ENCODE results near the gene SH3GLB2. TPM values are rescaled to one million over a fixed set of nuclear protein-coding genes. Genes with fewer than 3 reads are reported as not detected.

Gene SH3GLB2
- total and polyA plus RNA-seq, 2 experiments from 2014 or later, result 21.9 to 68.0 TPM

GRCh38 chr9:128979111-128979510 is 49.0 kb downstream of the SH3GLB2 start:
- TF ChIP-seq CREB1 (CRISPR knock-in tag; IDR thresholded peaks at IDR 0.05; ENCODE audit: low read depth) (no peak), EZH2 (IDR thresholded peaks at IDR 0.05; ENCODE audit: low read depth, unreplicated experiment) (no peak), NANOG (IDR thresholded peaks at IDR 0.05; ENCODE audit: borderline replicate concordance) (no peak), ZNF114 (CRISPR knock-in tag; IDR thresholded peaks at IDR 0.05) (no peak), CTCF (conservative IDR thresholded peaks at IDR 0.05; ENCODE audit: low read depth in 2 of 2) (no peak), ZNF331 (CRISPR knock-in tag; IDR thresholded peaks at IDR 0.05; ENCODE audit: low read depth) (no peak), POLR2AphosphoS5 (IDR thresholded peaks at IDR 0.05; ENCODE audit: low read depth) (no peak), ZNF462 (CRISPR knock-in tag; IDR thresholded peaks at IDR 0.05) (no peak), JUNB (IDR thresholded peaks at IDR 0.05; ENCODE audit: unreplicated experiment) (no peak), EZH2phosphoT487 (IDR thresholded peaks at IDR 0.05; ENCODE audit: unreplicated experiment) (no peak), REST (IDR thresholded peaks at IDR 0.05; ENCODE audit: unreplicated experiment) (no peak), ETS1 (IDR thresholded peaks at IDR 0.05) (no peak), STAT1 (IDR thresholded peaks at IDR 0.05; ENCODE audit: unreplicated experiment) (no peak)
- no peak overlapping the region for H3K27ac Mint-ChIP-seq

More at GRCh38 chr9:128979111-128979510, 49.0 kb downstream of the SH3GLB2 start:
- Mint-ChIP-seq H3K27me3 (ENCODE audit: insufficient read depth, low read depth, poor library complexity) (no peaks in the 10 kb centered on the region), H3K9me3 (no peaks in the 10 kb centered on the region), H3K4me1 (no peaks in the 10 kb centered on the region), H3K4me3 (no peak overlapping the region), H3K36me3 (ENCODE audit: low read depth) (peaks cover 85% of the 10 kb centered on the region)
- Histone ChIP-seq H3K27me3 (ENCODE audit: insufficient read depth) (no peaks in the 10 kb centered on the region), H3K4me1 (ENCODE audit: insufficient read depth) (no peaks in the 10 kb centered on the region), H3K79me2 (replicated peaks; ENCODE audit: insufficient read depth) (no peaks in the 10 kb centered on the region), H2AFZ (no peak overlapping the region), H3K4me2 (no peak overlapping the region), H4K20me1 (replicated peaks; ENCODE audit: insufficient read depth) (no peaks in the 10 kb centered on the region; the same call in 1 of the 2 replicates), H3K36me3 (ENCODE audit: insufficient read depth) (peaks cover 82% of the 10 kb centered on the region), H3K27ac (ENCODE audit: low read depth) (no peak overlapping the region), H3F3A (replicated peaks; ENCODE audit: low read depth) (no peaks in the 10 kb centered on the region), H3K4me3 (no peak overlapping the region), H3K9me2 (ENCODE audit: insufficient read depth) (no peaks in the 10 kb centered on the region)
- DNase-seq (ENCODE audit: low spot score) (no peak), ATAC-seq (no peak)
